ENCODE measurements around the gene HP. TPM values are rescaled to one million over a fixed set of nuclear protein-coding genes. Genes with fewer than 3 reads are reported as not detected.

The HP gene
- total RNA-seq, 2 experiments from 2014 or later, result not detected

DNA sequence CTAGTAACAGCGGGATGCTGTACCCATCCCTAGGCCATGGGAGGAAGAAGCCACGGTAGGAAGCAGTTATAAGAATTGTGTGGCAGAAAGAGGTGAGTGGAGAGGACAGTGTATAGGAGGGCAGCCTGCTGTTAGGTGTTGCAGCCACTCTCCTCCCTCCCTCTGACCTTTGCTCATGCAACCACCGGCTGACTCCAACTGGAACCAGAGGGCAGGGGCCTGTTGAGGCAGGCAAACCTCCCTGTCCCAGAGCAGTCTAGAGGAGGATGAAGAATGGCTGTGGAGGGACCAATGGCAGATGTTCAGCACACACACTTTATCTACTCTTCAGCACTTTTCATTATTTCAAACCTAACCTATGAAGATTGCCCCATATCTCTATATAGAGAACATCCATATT, 36.9 kb downstream of the HP start:
- intact Hi-C loops (cut with micrococcal nuclease; ENCODE audit: unreplicated experiment), result loop anchor here (5.0 to 10.0 kb wide), 5 partner anchors 129 to 526 kb away; partner anchors contain the start of genes ATXN1L, PHLPP2 and ZNF821
- peaks cover 49% of the 10 kb centered on the region for H3K79me2 ChIP-seq (ENCODE audit: insufficient read depth, low read depth, low read length)
- TF ChIP-seq EZH2phosphoT487 (IDR thresholded peaks at IDR 0.05; ENCODE audit: borderline replicate concordance, low read depth, low read length), result no peak
- H3K27ac ChIP-seq (ENCODE audit: low read depth, low read length, poor library complexity, severe bottlenecking), result no peak overlapping the region
- H3K4me3 ChIP-seq (ENCODE audit: low read depth, low read length, poor library complexity, severe bottlenecking), result no peak overlapping the region
- no peak for DNase-seq (ENCODE audit: low spot score)
- POLR2A ChIA-PET, result interaction anchor here (0.6 to 1.4 kb wide), 2 partner anchors 11 to 720 kb away, joined by 3 to 5 read pairs; no protein-coding TSS in a partner anchor
- H2AFZ ChIP-seq (ENCODE audit: low read length), result no peak overlapping the region
- H3K4me2 ChIP-seq (ENCODE audit: low read length), result peak overlapping the region; percentile 84; the same call in 1 of the 2 replicates
- CTCF ChIA-PET (ENCODE audit: unreplicated experiment), result no interaction called here
- no peaks in the 10 kb centered on the region for H3K9me2 ChIP-seq (ENCODE audit: insufficient read depth, low read length)
- H4K20me1 ChIP-seq (ENCODE audit: insufficient read depth, low read length), result peaks cover 5% of the 10 kb centered on the region; the same call in 1 of the 2 replicates
- no TSS peak for BruUV-seq (replicated peaks)
- peaks cover 50% of the 10 kb centered on the region for H3K36me3 ChIP-seq (ENCODE audit: insufficient read depth, low read length)
- H3K4me1 ChIP-seq (ENCODE audit: insufficient read depth, low read length, poor library complexity, severe bottlenecking), result peaks cover 29% of the 10 kb centered on the region
- H3K9me3 ChIP-seq (ENCODE audit: low read length), result no peaks in the 10 kb centered on the region

DNA sequence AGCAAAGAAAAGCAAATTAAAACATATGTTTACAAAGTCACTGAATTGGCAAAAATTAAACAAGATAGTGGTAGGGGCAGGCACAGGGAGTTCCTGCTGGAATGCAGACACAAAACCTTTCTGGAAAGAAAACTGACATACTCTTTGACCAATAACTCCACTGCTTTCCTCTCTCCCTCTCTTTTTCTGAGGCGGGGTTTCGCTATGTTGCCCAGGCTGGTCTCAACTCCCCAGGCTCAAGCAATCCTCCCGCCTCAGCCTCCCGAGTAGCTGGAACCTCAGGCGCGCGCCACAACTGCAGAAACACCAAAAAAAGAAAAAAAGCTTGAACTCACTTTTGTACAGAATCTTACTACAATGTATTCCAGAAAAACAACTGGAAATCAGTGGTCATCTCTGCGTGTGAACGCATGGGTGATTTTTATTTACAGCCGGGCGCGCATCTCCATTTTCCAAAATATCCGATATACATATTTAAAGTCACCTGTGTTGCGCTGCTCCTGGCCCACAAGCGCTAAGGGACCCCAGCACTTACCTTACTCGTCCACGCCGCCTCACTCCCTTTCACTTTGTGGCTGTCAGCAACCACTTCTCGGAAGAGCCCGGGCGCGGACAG, 38.6 kb downstream of the HP start:
- Histone ChIP-seq H3K4me1 (ENCODE audit: insufficient read depth, low read length, poor library complexity, severe bottlenecking) (peaks cover 29% of the 10 kb centered on the region), H3K36me3 (ENCODE audit: insufficient read depth, low read length) (peaks cover 46% of the 10 kb centered on the region), H2AFZ (ENCODE audit: low read length) (peak overlapping the region; percentile 66; the same call in 1 of the 2 replicates), H3K9me3 (ENCODE audit: low read length) (no peaks in the 10 kb centered on the region), H4K20me1 (ENCODE audit: insufficient read depth, low read length) (peaks cover 5% of the 10 kb centered on the region; the same call in 1 of the 2 replicates), H3K4me2 (ENCODE audit: low read length) (peak overlapping the region; percentile 84), H3K9me2 (ENCODE audit: insufficient read depth, low read length) (no peaks in the 10 kb centered on the region), H3K4me3 (ENCODE audit: low read depth, low read length, poor library complexity, severe bottlenecking) (peak overlapping the region; percentile 96), H3K27ac (ENCODE audit: low read depth, low read length, poor library complexity, severe bottlenecking) (peak overlapping the region; percentile 64), H3K79me2 (ENCODE audit: insufficient read depth, low read depth, low read length) (peaks cover 49% of the 10 kb centered on the region)
- BruUV-seq (replicated peaks), result no TSS peak
- ChIA-PET CTCF (ENCODE audit: unreplicated experiment) (no interaction called here), POLR2A (interaction anchor here (0.7 to 1.6 kb wide), 4 partner anchors 10 to 30 kb away, joined by 3 to 4 read pairs (median 3); partner anchors contain the start of gene HPR)
- intact Hi-C loops (cut with micrococcal nuclease; ENCODE audit: unreplicated experiment), result loop anchor here (1.0 to 10.0 kb wide), 6 partner anchors 85 to 528 kb away; partner anchors contain the start of genes ATXN1L, DHODH, PHLPP2 and ZNF821
- TF ChIP-seq, protein P1, sequence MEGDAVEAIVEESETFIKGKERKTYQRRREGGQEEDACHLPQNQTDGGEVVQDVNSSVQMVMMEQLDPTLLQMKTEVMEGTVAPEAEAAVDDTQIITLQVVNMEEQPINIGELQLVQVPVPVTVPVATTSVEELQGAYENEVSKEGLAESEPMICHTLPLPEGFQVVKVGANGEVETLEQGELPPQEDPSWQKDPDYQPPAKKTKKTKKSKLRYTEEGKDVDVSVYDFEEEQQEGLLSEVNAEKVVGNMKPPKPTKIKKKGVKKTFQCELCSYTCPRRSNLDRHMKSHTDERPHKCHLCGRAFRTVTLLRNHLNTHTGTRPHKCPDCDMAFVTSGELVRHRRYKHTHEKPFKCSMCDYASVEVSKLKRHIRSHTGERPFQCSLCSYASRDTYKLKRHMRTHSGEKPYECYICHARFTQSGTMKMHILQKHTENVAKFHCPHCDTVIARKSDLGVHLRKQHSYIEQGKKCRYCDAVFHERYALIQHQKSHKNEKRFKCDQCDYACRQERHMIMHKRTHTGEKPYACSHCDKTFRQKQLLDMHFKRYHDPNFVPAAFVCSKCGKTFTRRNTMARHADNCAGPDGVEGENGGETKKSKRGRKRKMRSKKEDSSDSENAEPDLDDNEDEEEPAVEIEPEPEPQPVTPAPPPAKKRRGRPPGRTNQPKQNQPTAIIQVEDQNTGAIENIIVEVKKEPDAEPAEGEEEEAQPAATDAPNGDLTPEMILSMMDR (conservative IDR thresholded peaks at IDR 0.05; ENCODE audit: low read length), result no peak
- TF ChIP-seq EZH2phosphoT487 (IDR thresholded peaks at IDR 0.05; ENCODE audit: borderline replicate concordance, low read depth, low read length), result no peak
- DNase-seq (ENCODE audit: low spot score), result no peak

- POLR2A ChIA-PET, result interaction anchor here (0.5 to 1.6 kb wide), 4 partner anchors 10 to 135 kb away, joined by 3 to 5 read pairs (median 4); no protein-coding TSS in a partner anchor
- intact Hi-C loops (cut with micrococcal nuclease; ENCODE audit: unreplicated experiment), result loop anchor here (1.0 to 10.0 kb wide), 6 partner anchors 85 to 529 kb away; partner anchors contain the start of genes ATXN1L, DHODH, PHLPP2 and ZNF821
- no TSS peak for BruUV-seq (replicated peaks)
Observed at GRCh38 chr16:72093448-72094265, 39.4 kb downstream of the HP start, which contains the start of the genes DHX38 and TXNL4B. TSS of gene DHX38 (plus strand) at chr16:72093847. CDS start at chr16:72096158, 2,311 bp downstream. TSS of gene TXNL4B (minus strand) at chr16:72093620. CDS start at chr16:72090749, 2,871 bp downstream.

More at GRCh38 chr16:72093448-72094265, 39.4 kb downstream of the HP start, which contains the start of the genes DHX38 and TXNL4B:
- H3K4me3 ChIP-seq (ENCODE audit: low read depth, low read length, poor library complexity, severe bottlenecking), result peak within 1 kb of the TSS; percentile 96
- H2AFZ ChIP-seq (ENCODE audit: low read length), result peak within 1 kb of the TSS; percentile 74
- peaks cover 29% of the 10 kb centered on the region for H3K4me1 ChIP-seq (ENCODE audit: insufficient read depth, low read length, poor library complexity, severe bottlenecking)
- peak; percentile 98 for DNase-seq (ENCODE audit: low spot score)
- CTCF ChIA-PET (ENCODE audit: unreplicated experiment), result no interaction called here
- peaks cover 49% of the 10 kb centered on the region for H3K79me2 ChIP-seq (ENCODE audit: insufficient read depth, low read depth, low read length)
- H3K9me3 ChIP-seq (ENCODE audit: low read length), result no peaks in the 10 kb centered on the region
- peaks cover 5% of the 10 kb centered on the region; the same call in 1 of the 2 replicates for H4K20me1 ChIP-seq (ENCODE audit: insufficient read depth, low read length)
- H3K4me2 ChIP-seq (ENCODE audit: low read length), result peak within 1 kb of the TSS; percentile 84
- H3K9me2 ChIP-seq (ENCODE audit: insufficient read depth, low read length), result no peaks in the 10 kb centered on the region
- H3K36me3 ChIP-seq (ENCODE audit: insufficient read depth, low read length), result peaks cover 44% of the 10 kb centered on the region
- TF ChIP-seq, protein P1 (conservative IDR thresholded peaks at IDR 0.05; ENCODE audit: low read length), result no peak
- TF ChIP-seq EZH2phosphoT487 (IDR thresholded peaks at IDR 0.05; ENCODE audit: borderline replicate concordance, low read depth, low read length), result no peak
- peak within 1 kb of the TSS; percentile 64 for H3K27ac ChIP-seq (ENCODE audit: low read depth, low read length, poor library complexity, severe bottlenecking)

Measured in OCI-LY7 (cell line).